ENCODE data around the gene C1orf232.
A peak's percentile ranks its signal among the peaks of the same experiment; 100 is the strongest.

The C1orf232 gene

DNA sequence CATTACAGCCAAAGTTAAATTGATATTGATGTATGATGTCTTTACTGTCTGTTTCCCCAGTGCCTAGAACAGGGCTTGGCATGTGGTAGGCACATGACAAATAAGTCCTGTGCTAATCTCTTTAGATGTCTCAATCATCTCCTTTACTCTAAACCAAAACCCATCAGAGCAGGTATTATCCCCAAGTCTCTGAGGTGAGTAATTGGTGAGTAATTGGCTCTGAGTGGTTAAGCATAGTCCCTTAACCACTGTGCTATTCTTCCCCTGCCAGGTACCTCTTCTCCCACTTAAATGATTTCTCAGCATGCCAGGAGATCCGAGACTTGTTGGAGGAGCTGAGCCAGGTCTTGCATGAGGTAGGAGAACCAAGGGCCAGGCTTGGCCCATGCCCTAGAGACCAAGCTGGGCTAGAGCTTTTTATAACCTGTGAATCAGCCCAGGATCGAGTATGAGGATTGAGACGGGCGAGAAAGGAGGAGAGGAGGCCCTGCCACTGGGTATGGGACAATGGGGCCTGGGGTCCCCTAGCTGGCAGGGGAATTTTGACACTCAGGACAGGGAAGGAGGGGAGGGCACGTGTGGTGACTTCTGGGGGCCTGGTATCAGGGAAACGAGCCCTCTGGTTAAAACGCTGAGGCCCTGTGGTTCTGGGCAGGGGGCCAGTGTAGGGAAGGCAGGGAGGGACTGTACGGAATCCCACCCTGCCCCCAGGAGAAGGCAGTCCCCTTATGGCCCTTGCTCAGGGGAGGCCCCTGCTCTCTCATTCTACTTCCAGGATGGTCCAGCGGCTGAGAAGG is 13.0 kb upstream of the C1orf232 start:
- ATAC-seq (ENCODE audit: low read depth) (peak; percentile 69), DNase-seq (ENCODE audit: low spot score) (no peak)
- H3K4me3 ChIP-seq (ENCODE audit: severe bottlenecking): no peak overlapping the region
- TF ChIP-seq, protein P1, sequence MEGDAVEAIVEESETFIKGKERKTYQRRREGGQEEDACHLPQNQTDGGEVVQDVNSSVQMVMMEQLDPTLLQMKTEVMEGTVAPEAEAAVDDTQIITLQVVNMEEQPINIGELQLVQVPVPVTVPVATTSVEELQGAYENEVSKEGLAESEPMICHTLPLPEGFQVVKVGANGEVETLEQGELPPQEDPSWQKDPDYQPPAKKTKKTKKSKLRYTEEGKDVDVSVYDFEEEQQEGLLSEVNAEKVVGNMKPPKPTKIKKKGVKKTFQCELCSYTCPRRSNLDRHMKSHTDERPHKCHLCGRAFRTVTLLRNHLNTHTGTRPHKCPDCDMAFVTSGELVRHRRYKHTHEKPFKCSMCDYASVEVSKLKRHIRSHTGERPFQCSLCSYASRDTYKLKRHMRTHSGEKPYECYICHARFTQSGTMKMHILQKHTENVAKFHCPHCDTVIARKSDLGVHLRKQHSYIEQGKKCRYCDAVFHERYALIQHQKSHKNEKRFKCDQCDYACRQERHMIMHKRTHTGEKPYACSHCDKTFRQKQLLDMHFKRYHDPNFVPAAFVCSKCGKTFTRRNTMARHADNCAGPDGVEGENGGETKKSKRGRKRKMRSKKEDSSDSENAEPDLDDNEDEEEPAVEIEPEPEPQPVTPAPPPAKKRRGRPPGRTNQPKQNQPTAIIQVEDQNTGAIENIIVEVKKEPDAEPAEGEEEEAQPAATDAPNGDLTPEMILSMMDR (IDR thresholded peaks at IDR 0.05; ENCODE audit: poor library complexity, severe bottlenecking): no peak
- no peaks in the 10 kb centered on the region for H3K27me3 ChIP-seq (ENCODE audit: insufficient read depth, poor library complexity, severe bottlenecking)
- H3K36me3 ChIP-seq (ENCODE audit: low read depth): peaks cover 39% of the 10 kb centered on the region
- peaks cover 10% of the 10 kb centered on the region for H3K4me1 ChIP-seq (ENCODE audit: insufficient read depth, poor library complexity, severe bottlenecking)
- H3K27ac ChIP-seq (ENCODE audit: poor library complexity, severe bottlenecking): peak overlapping the region; percentile 5
- H3K9me3 ChIP-seq (ENCODE audit: severe bottlenecking): no peaks in the 10 kb centered on the region

DNA sequence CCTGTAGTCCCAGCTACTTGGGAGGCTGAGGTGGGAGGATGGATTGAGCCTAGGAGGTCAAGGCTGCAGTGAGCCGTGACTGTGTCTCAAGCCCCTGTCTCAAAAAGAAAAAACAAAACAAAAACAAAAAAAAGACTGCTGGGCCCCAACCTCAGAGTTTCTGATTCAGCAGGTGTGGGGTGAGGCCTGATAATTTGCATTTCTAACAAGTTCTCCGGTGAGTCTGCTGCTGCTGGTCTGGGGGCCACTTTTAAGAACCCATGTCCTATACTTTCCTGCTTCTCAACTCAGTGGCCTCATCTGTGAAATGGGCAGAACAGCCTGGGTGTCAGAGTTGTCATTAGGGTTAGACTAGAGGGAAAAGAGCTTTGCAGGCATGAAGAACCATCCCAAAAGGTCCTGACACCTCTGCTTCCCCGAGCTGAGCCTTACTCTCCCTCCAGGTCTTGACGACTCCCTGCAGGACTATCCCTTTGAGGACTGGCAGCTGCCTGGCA is 11.3 kb upstream of the C1orf232 start:
- Histone ChIP-seq H3K4me3 (ENCODE audit: severe bottlenecking) (no peak overlapping the region), H3K4me1 (ENCODE audit: insufficient read depth, poor library complexity, severe bottlenecking) (peaks cover 10% of the 10 kb centered on the region), H3K9me3 (ENCODE audit: severe bottlenecking) (no peaks in the 10 kb centered on the region), H3K36me3 (ENCODE audit: low read depth) (peaks cover 37% of the 10 kb centered on the region), H3K27ac (ENCODE audit: poor library complexity, severe bottlenecking) (no peak overlapping the region), H3K27me3 (ENCODE audit: insufficient read depth, poor library complexity, severe bottlenecking) (no peaks in the 10 kb centered on the region)
- TF ChIP-seq, protein P1 (IDR thresholded peaks at IDR 0.05; ENCODE audit: poor library complexity, severe bottlenecking): no peak
- no peak for ATAC-seq (ENCODE audit: low read depth)
- no peak for DNase-seq (ENCODE audit: low spot score)

DNA sequence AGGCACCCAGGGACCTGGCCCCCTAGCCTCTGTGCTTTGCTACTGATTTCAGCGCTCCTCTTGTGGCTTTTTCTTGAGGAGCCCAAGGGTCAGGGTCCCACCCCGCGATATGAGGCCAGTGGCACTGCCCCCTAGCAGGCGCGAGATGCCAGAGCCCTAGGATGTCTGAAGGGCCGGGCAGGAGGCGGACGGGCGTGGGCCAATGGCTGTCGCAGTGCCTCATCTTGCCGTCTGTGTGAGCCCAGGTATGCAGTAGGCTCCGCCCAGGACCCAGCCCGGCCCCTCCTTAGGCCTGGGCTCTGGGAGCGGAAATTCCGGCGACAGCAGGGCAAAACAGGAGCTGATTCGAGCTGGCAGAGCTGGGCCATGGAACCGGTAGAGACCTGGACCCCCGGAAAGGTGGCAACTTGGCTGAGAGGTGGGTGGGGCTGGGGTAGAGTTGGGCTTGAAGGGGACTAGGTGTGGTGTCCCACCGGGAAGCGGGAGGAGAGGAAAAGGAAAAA is 8.5 kb upstream of the C1orf232 start, which contains the start of gene CNKSR1:
TSS of gene CNKSR1 (plus strand) at position 310 of the 503 bp plus-strand sequence. CDS start at position 367, 57 bp downstream.
- DNase-seq (ENCODE audit: low spot score) (peak; percentile 88), ATAC-seq (ENCODE audit: low read depth) (peak; percentile 98)
- no peaks in the 10 kb centered on the region for H3K27me3 ChIP-seq (ENCODE audit: insufficient read depth, poor library complexity, severe bottlenecking)
- H3K36me3 ChIP-seq (ENCODE audit: low read depth): peaks cover 21% of the 10 kb centered on the region
- TF ChIP-seq, protein P1 (IDR thresholded peaks at IDR 0.05; ENCODE audit: poor library complexity, severe bottlenecking): peak; percentile 49
- H3K4me1 ChIP-seq (ENCODE audit: insufficient read depth, poor library complexity, severe bottlenecking): peaks cover 10% of the 10 kb centered on the region
- no peaks in the 10 kb centered on the region for H3K9me3 ChIP-seq (ENCODE audit: severe bottlenecking)
- peak within 1 kb of the TSS; percentile 47 for H3K4me3 ChIP-seq (ENCODE audit: severe bottlenecking)
- peak within 1 kb of the TSS; percentile 32 for H3K27ac ChIP-seq (ENCODE audit: poor library complexity, severe bottlenecking)

DNA sequence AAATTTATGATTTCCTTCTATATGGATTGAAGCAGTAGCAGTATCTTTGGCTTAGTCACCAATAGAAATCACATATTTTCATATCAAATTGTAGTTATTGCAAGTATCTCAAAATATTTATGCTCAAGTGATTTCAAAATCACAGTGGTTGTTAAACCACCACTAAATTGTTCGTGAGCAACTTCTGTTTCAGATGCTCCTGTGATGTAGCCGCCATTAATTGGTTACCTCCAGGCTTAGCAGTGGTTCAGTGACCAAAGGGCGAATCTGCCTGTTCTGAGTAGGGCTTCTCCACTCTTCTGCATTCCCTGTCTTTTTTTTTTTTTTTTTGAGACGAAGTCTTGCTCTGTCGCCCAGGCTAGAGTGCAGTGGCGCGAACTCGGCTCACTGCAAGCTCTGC is 6.6 kb upstream of the C1orf232 start:
- H3K4me1 ChIP-seq (ENCODE audit: insufficient read depth, poor library complexity, severe bottlenecking): peaks cover 7% of the 10 kb centered on the region
- ATAC-seq (ENCODE audit: low read depth) (no peak), DNase-seq (ENCODE audit: low spot score) (no peak)

More for the DNA sequence above, 6.6 kb upstream of the C1orf232 start:
- H3K27ac ChIP-seq (ENCODE audit: poor library complexity, severe bottlenecking): no peak overlapping the region
- no peak overlapping the region for H3K4me3 ChIP-seq (ENCODE audit: severe bottlenecking)
- TF ChIP-seq, protein P1 (IDR thresholded peaks at IDR 0.05; ENCODE audit: poor library complexity, severe bottlenecking): no peak
- no peaks in the 10 kb centered on the region for H3K9me3 ChIP-seq (ENCODE audit: severe bottlenecking)
- H3K36me3 ChIP-seq (ENCODE audit: low read depth): peaks cover 7% of the 10 kb centered on the region; the same call in 1 of the 2 replicates
- no peaks in the 10 kb centered on the region for H3K27me3 ChIP-seq (ENCODE audit: insufficient read depth, poor library complexity, severe bottlenecking)
